Neutrophil (primary cell): Measurements from ENCODE around the gene EXOC2.

Experiments used
- H3K27ac ChIP-seq: fragments of 200-600 bp; sonication (generic); 2 replicates; pipeline ENCODE4 v1.5.1; 2016; ENCODE audit warnings: mild to moderate bottlenecking, moderate library complexity
- H3K27me3 ChIP-seq: fragments of 200-600 bp; sonication (generic); 2 replicates; pipeline ENCODE4 v1.6.0; 2016; ENCODE audit warnings: mild to moderate bottlenecking
- H3K36me3 ChIP-seq: fragments of 200-600 bp; sonication (generic); 2 replicates; pipeline ENCODE4 v1.5.1; 2017
- H3K4me1 ChIP-seq, 2 experiments: fragments of 200-600 bp in 1 of 2; sonication (generic) in 1 of 2; 1 replicate in 1 of 2; 2 replicates in 1 of 2; pipeline versions ENCODE4 v1.5.1 to v1.6.1; 2013 to 2016; ENCODE audit warnings: low read depth in 1 of 2, low read length in 1 of 2, mild to moderate bottlenecking in 1 of 2, moderate library complexity in 1 of 2; ENCODE audit not compliant: control insufficient read depth in 1 of 2, insufficient read depth in 1 of 2
- H3K4me3 ChIP-seq, 2 experiments: fragments of 200-600 bp in 1 of 2; sonication (generic) in 1 of 2; 1 replicate in 1 of 2; 2 replicates in 1 of 2; pipeline ENCODE4 v1.5.1; 2013 to 2016; ENCODE audit warnings: low read depth in 1 of 2, low read length in 1 of 2, mild to moderate bottlenecking in 1 of 2, moderate library complexity in 1 of 2
- H3K9me3 ChIP-seq: fragments of 200-600 bp; sonication (generic); 2 replicates; pipeline ENCODE4 v1.5.1; 2016
- TF ChIP-seq, protein P1 (sequence below): fragments of 200-600 bp; sonication (generic); IDR thresholded peaks from 2 replicates; pipeline ENCODE4 v1.5.1; 2016; ENCODE audit warnings: antibody characterized with exemption

The EXOC2 gene

DNA sequence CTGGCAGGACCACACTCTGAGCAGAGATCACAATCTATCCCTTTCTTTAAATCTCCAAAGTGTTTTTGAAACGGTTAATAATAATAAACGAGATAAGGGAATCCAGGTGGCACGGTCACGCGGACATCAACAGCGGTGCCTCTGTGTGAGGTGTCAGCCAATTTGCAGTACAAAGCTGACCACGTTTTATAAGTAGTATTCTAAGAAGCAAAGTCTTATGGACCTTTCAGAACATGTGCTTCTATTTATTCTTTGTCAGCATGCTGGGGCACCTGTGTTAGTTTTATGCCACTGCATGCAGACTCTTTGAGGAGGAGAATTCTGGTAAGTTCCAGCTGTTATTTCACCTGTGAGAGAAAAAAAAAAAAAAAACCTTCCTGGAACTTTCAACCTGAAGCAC lies 39.0 kb upstream of the EXOC2 start:
- peaks cover 52% of the 10 kb centered on the region for H3K27me3 ChIP-seq
- no peaks in the 10 kb centered on the region for H3K36me3 ChIP-seq
- H3K4me3 ChIP-seq, result no peak overlapping the region
- TF ChIP-seq, protein P1, sequence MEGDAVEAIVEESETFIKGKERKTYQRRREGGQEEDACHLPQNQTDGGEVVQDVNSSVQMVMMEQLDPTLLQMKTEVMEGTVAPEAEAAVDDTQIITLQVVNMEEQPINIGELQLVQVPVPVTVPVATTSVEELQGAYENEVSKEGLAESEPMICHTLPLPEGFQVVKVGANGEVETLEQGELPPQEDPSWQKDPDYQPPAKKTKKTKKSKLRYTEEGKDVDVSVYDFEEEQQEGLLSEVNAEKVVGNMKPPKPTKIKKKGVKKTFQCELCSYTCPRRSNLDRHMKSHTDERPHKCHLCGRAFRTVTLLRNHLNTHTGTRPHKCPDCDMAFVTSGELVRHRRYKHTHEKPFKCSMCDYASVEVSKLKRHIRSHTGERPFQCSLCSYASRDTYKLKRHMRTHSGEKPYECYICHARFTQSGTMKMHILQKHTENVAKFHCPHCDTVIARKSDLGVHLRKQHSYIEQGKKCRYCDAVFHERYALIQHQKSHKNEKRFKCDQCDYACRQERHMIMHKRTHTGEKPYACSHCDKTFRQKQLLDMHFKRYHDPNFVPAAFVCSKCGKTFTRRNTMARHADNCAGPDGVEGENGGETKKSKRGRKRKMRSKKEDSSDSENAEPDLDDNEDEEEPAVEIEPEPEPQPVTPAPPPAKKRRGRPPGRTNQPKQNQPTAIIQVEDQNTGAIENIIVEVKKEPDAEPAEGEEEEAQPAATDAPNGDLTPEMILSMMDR, result no peak
- H3K9me3 ChIP-seq, result no peaks in the 10 kb centered on the region
- H3K27ac ChIP-seq, result no peak overlapping the region
- H3K4me1 ChIP-seq, result no peaks in the 10 kb centered on the region

DNA sequence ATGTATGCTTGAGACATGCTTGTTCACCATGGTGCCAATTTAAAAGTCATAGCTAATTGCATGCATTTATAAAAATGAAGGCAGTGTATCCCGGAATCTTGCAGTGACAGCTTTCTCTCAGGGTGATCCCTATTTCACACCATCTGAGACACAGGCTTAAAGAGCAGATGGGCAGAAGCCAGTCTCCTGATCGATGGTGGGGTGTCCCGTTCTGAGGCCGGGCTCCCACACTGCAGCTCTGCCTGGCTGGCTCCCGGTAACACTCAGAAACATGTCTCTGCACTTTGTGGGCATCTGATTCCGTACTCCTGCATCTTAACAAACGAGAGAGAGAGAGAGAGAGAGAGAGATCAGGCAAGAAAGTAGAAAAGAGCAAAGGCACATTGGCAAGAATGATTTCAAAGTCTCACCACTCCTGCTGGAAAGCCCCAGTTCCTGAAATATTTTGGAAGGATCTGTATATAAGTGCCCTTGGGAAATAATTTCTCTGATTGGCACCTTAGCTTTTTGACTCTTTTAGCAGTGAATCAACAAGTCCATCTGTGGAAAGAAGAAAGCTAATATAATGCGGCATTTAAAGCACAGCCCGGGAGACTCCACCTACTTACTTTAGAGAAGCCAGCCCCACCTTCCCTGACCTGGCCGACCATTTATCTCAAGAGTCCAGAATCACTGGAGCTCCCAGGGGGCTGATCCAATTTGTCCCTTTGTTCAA lies 36.8 kb upstream of the EXOC2 start:
- Histone ChIP-seq H3K27ac (no peak overlapping the region), H3K9me3 (no peaks in the 10 kb centered on the region), H3K4me1 (no peaks in the 10 kb centered on the region), H3K4me3 (no peak overlapping the region), H3K36me3 (no peaks in the 10 kb centered on the region), H3K27me3 (peaks cover 66% of the 10 kb centered on the region)
- TF ChIP-seq, protein P1, result no peak

DNA sequence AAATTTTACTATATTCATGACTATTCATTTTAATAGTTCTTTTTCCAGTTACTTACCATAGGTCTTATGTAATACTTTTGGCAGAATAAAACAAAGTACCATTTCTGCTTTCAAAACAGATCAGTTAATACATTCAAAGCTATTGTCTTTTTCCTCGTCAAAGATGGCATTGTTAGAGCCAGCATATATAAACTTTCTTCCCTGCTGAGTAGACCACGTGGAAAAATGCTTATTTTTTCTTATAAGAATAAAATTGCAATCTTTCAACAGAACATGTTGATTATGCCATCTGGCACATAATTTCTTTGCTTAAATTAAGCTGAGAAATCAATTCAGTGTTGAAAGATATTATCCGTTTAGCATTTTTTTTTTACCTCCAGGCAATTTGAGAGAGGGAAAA lies 34.9 kb upstream of the EXOC2 start:
- H3K27me3 ChIP-seq, result peaks cover 76% of the 10 kb centered on the region
- H3K4me3 ChIP-seq, result no peak overlapping the region
- TF ChIP-seq, protein P1, result no peak
- H3K9me3 ChIP-seq, result no peaks in the 10 kb centered on the region
- H3K36me3 ChIP-seq, result no peaks in the 10 kb centered on the region
- H3K4me1 ChIP-seq, result no peaks in the 10 kb centered on the region
- no peak overlapping the region for H3K27ac ChIP-seq

DNA sequence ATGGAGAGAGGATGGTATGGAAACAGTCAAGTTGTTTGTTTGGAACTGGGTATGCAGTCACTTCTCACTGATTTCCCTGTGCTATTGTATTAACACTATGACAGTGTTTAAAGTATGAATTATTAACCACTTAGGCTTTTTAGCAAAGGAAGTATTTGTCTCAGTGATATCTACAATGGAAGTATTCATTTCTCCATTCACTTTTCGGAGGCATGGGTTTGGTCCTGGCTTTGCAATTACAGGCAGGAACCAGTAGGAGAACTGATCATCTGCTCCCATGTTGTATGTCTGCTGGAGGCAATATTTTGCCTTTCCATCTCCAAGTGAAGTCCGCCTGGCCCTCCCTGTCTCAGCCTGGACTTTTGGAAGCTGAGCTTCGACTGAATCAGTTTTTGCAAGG lies 30.6 kb upstream of the EXOC2 start:
- H3K9me3 ChIP-seq, result no peaks in the 10 kb centered on the region
- TF ChIP-seq, protein P1, result no peak
- H3K4me3 ChIP-seq, result no peak overlapping the region
- H3K36me3 ChIP-seq, result no peaks in the 10 kb centered on the region
- no peak overlapping the region for H3K27ac ChIP-seq
- H3K27me3 ChIP-seq, result peaks cover 72% of the 10 kb centered on the region
- H3K4me1 ChIP-seq, result no peaks in the 10 kb centered on the region

DNA sequence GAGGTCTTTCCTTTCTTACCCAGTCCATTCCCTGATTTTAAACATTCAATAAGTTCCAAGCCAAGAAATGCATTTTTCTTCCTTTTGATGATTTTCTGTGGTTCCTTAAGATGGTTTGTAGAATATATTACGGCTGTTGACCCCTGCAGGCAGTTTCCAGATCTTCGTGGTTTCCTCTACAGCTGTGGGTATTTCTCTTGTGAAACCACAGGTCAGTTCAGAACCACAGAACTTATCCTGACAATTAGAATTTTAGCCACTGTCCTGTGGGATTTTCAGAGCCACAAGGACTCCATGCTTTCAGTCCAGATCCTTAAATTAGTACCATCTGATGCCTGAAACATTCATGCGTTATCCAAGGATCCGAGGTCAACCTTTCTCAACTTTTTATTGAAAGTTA lies 29.7 kb upstream of the EXOC2 start:
- H3K27me3 ChIP-seq, result peaks cover 62% of the 10 kb centered on the region

More for the DNA sequence above, 29.7 kb upstream of the EXOC2 start:
- Histone ChIP-seq H3K9me3 (no peaks in the 10 kb centered on the region), H3K4me3 (no peak overlapping the region), H3K4me1 (no peaks in the 10 kb centered on the region), H3K36me3 (no peaks in the 10 kb centered on the region), H3K27ac (no peak overlapping the region)
- TF ChIP-seq, protein P1, result no peak
